Measurements from ENCODE around the gene CHD6. TPM values are rescaled to one million over a fixed set of nuclear protein-coding genes. Genes with fewer than 3 reads are reported as not detected.

Gene CHD6
- total RNA-seq, 6 experiments from 2014 or later = 24.7 to 28.9 (median 27.1) TPM

GRCh38 chr20:41424011-41424410 lies 194.2 kb downstream of the CHD6 start:
- Mint-ChIP-seq H3K4me3 (no peak overlapping the region), H3K9me3 (no peaks in the 10 kb centered on the region), H3K27me3 (ENCODE audit: insufficient read depth) (no peaks in the 10 kb centered on the region; the same call in 1 of the 2 replicates), H3K36me3 (ENCODE audit: low read depth) (peaks cover 63% of the 10 kb centered on the region), H3K4me1 (ENCODE audit: low read depth) (peaks cover 43% of the 10 kb centered on the region), H3K27ac (no peak overlapping the region)
- TF ChIP-seq, protein P1, sequence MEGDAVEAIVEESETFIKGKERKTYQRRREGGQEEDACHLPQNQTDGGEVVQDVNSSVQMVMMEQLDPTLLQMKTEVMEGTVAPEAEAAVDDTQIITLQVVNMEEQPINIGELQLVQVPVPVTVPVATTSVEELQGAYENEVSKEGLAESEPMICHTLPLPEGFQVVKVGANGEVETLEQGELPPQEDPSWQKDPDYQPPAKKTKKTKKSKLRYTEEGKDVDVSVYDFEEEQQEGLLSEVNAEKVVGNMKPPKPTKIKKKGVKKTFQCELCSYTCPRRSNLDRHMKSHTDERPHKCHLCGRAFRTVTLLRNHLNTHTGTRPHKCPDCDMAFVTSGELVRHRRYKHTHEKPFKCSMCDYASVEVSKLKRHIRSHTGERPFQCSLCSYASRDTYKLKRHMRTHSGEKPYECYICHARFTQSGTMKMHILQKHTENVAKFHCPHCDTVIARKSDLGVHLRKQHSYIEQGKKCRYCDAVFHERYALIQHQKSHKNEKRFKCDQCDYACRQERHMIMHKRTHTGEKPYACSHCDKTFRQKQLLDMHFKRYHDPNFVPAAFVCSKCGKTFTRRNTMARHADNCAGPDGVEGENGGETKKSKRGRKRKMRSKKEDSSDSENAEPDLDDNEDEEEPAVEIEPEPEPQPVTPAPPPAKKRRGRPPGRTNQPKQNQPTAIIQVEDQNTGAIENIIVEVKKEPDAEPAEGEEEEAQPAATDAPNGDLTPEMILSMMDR (IDR thresholded peaks at IDR 0.05) = no peak
- no peak for DNase-seq

GRCh38 chr20:41422953-41423352 lies 195.2 kb downstream of the CHD6 start:
- no peaks in the 10 kb centered on the region; the same call in 1 of the 2 replicates for H3K27me3 Mint-ChIP-seq (ENCODE audit: insufficient read depth)
- no peaks in the 10 kb centered on the region for H3K9me3 Mint-ChIP-seq
- TF ChIP-seq, protein P1 (IDR thresholded peaks at IDR 0.05) = no peak
- peaks cover 60% of the 10 kb centered on the region for H3K36me3 Mint-ChIP-seq (ENCODE audit: low read depth)
- peaks cover 32% of the 10 kb centered on the region for H3K4me1 Mint-ChIP-seq (ENCODE audit: low read depth)
- no peak overlapping the region for H3K4me3 Mint-ChIP-seq
- no peak for DNase-seq
- no peak overlapping the region for H3K27ac Mint-ChIP-seq

- Mint-ChIP-seq H3K4me3 (no peak overlapping the region), H3K9me3 (no peaks in the 10 kb centered on the region), H3K4me1 (ENCODE audit: low read depth) (peaks cover 1% of the 10 kb centered on the region; the same call in 1 of the 2 replicates), H3K36me3 (ENCODE audit: low read depth) (peaks cover 59% of the 10 kb centered on the region), H3K27me3 (ENCODE audit: insufficient read depth) (0 out of 2 replicates have a peak, but pooled peaks cover 2% of the 10 kb centered on the region), H3K27ac (no peak overlapping the region; the same call in 1 of the 2 replicates)
- DNase-seq = no peak
- TF ChIP-seq, protein P1 (IDR thresholded peaks at IDR 0.05) = no peak
Measured at GRCh38 chr20:41418739-41419293, 199.4 kb downstream of the CHD6 start.

GRCh38 chr20:41418031-41418430 lies 200.1 kb downstream of the CHD6 start:
- Mint-ChIP-seq H3K4me3 (no peak overlapping the region), H3K9me3 (no peaks in the 10 kb centered on the region), H3K4me1 (ENCODE audit: low read depth) (no peaks in the 10 kb centered on the region), H3K36me3 (ENCODE audit: low read depth) (peaks cover 56% of the 10 kb centered on the region), H3K27ac (no peak overlapping the region), H3K27me3 (ENCODE audit: insufficient read depth) (0 out of 2 replicates have a peak, but pooled peaks cover 2% of the 10 kb centered on the region)
- TF ChIP-seq, protein P1 (IDR thresholded peaks at IDR 0.05) = no peak
- no peak for DNase-seq

GRCh38 chr20:41415191-41415590 lies 203.0 kb downstream of the CHD6 start:
- no peak overlapping the region for H3K27ac Mint-ChIP-seq
- TF ChIP-seq, protein P1 (IDR thresholded peaks at IDR 0.05) = no peak
- H3K9me3 Mint-ChIP-seq = no peaks in the 10 kb centered on the region
- H3K36me3 Mint-ChIP-seq (ENCODE audit: low read depth) = peaks cover 37% of the 10 kb centered on the region
- peaks cover 26% of the 10 kb centered on the region for H3K4me1 Mint-ChIP-seq (ENCODE audit: low read depth)
- no peak overlapping the region for H3K4me3 Mint-ChIP-seq
- peaks cover 4% of the 10 kb centered on the region; the same call in 1 of the 2 replicates for H3K27me3 Mint-ChIP-seq (ENCODE audit: insufficient read depth)
- DNase-seq = no peak

All from HFFc6 (cell line).